PC-9 (cell line): ENCODE results near the gene GPHA2.

ENCODE experiments used
- EZH2 ChIP-seq: fragments of 200-600 bp; sonication (generic); IDR thresholded peaks from 2 replicates; pipeline ENCODE4 v1.8.0; 2017; ENCODE audit warnings: antibody characterized with exemption, low read depth
- TF ChIP-seq, protein P1 (sequence below): fragments of 200-600 bp; sonication (generic); conservative IDR thresholded peaks from 2 replicates; pipeline ENCODE4 v1.6.1; 2017; ENCODE audit warnings: mixed run types, antibody characterized with exemption, mild to moderate bottlenecking, moderate library complexity

DNA sequence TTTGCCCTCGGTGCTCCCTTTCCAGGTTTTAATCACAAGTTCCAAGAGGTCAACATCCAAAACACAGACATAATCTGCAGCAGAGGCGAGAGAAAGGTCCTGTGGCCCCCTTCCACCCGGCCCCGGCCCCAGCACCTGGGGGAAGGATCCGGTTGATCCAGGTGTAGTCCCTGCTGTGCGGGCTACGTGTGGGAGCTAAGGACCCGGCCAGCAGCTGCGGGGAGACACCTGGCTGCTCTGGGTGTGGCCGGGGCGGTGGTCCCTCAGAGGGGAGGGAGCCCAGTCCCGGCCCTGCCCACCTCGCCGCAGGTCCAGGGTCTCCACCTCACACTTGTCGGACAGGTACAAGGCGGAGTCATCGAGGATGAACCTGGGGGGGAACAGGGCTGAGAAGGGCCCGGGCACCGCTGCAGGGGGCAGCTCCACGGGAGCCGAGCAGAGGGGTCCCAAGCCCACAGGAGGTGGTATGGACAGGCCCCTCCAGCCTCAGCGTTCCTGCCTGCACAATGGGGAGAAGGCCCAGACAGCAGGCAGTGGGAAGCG lies 32.3 kb downstream of the GPHA2 start:
- TF ChIP-seq, protein P1, sequence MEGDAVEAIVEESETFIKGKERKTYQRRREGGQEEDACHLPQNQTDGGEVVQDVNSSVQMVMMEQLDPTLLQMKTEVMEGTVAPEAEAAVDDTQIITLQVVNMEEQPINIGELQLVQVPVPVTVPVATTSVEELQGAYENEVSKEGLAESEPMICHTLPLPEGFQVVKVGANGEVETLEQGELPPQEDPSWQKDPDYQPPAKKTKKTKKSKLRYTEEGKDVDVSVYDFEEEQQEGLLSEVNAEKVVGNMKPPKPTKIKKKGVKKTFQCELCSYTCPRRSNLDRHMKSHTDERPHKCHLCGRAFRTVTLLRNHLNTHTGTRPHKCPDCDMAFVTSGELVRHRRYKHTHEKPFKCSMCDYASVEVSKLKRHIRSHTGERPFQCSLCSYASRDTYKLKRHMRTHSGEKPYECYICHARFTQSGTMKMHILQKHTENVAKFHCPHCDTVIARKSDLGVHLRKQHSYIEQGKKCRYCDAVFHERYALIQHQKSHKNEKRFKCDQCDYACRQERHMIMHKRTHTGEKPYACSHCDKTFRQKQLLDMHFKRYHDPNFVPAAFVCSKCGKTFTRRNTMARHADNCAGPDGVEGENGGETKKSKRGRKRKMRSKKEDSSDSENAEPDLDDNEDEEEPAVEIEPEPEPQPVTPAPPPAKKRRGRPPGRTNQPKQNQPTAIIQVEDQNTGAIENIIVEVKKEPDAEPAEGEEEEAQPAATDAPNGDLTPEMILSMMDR: no peak
- TF ChIP-seq EZH2: no peak
